Germinal center (tissue), 1 donor: ENCODE measurements around the gene CC2D1A.

ENCODE experiments used
- DNase-seq: peaks from one replicate; pipeline ENCODE4 v3.0.0; 2012; ENCODE audit warnings: mixed read lengths, low spot score

The CC2D1A gene

GRCh38 chr19:13905634-13906520, at the start of gene CC2D1A, which contains the start of gene BRME1:
CC2D1A (plus strand) TSS chr19:13906201; CDS start chr19:13906442, 241 bp downstream.
BRME1 (minus strand) TSS chr19:13906117; CDS start chr19:13904892, 1,225 bp downstream.
- DNase-seq: peak; percentile 99

GRCh38 chr19:13856497-13856896, 49.5 kb upstream of the CC2D1A start:
- no peak for DNase-seq

- no peak for DNase-seq
Observed at GRCh38 chr19:13859361-13859880, 46.6 kb upstream of the CC2D1A start.

- DNase-seq: no peak
Observed at GRCh38 chr19:13860679-13861391, 45.2 kb upstream of the CC2D1A start.

- DNase-seq: no peak
Observed at GRCh38 chr19:13861392-13861713, 44.6 kb upstream of the CC2D1A start.

- DNase-seq: peak; percentile 90
Observed at GRCh38 chr19:13861714-13862531, 44.1 kb upstream of the CC2D1A start.

GRCh38 chr19:13864046-13864666, 41.8 kb upstream of the CC2D1A start:
- DNase-seq: no peak

GRCh38 chr19:13864667-13865570, 41.1 kb upstream of the CC2D1A start:
- no peak for DNase-seq

GRCh38 chr19:13865571-13866462, 40.2 kb upstream of the CC2D1A start:
- DNase-seq: no peak

GRCh38 chr19:13866463-13867046, 39.4 kb upstream of the CC2D1A start:
- no peak for DNase-seq

- no peak for DNase-seq
Observed at GRCh38 chr19:13868663-13869062, 37.3 kb upstream of the CC2D1A start.

GRCh38 chr19:13869281-13869680, 36.7 kb upstream of the CC2D1A start:
- no peak for DNase-seq

GRCh38 chr19:13870873-13871272, 35.1 kb upstream of the CC2D1A start:
- DNase-seq: no peak

GRCh38 chr19:13872339-13872694, 33.7 kb upstream of the CC2D1A start:
- DNase-seq: no peak

GRCh38 chr19:13872695-13873389, 33.2 kb upstream of the CC2D1A start:
- peak; percentile 60 for DNase-seq

GRCh38 chr19:13873834-13874515, 32.0 kb upstream of the CC2D1A start:
- no peak for DNase-seq

- no peak for DNase-seq
Observed at GRCh38 chr19:13875824-13876223, 30.2 kb upstream of the CC2D1A start.

- no peak for DNase-seq
Observed at GRCh38 chr19:13876834-13877233, 29.2 kb upstream of the CC2D1A start, which contains the start of gene NANOS3. NANOS3 (plus strand) TSS chr19:13877134; CDS start chr19:13877249, 115 bp downstream.
